Hepatocyte (in vitro differentiated cells): ENCODE results near the gene ASXL1. TPM values are rescaled to one million over a fixed set of nuclear protein-coding genes. Genes with fewer than 3 reads are reported as not detected.

ENCODE experiments used
- DNase-seq: peaks from one replicate; pipeline ENCODE4 v3.0.0-alpha.2; 2016; ENCODE audit warnings: low spot score
- H2AFZ ChIP-seq: fragments of 200-600 bp; sonication (generic); 2 replicates; pipeline ENCODE4 v1.6.0; 2016; ENCODE audit warnings: antibody characterized with exemption, mild to moderate bottlenecking
- H3K27ac ChIP-seq: fragments of 200-600 bp; sonication (generic); 2 replicates; pipeline ENCODE4 v1.5.1; 2016; ENCODE audit warnings: mild to moderate bottlenecking
- H3K27me3 ChIP-seq: fragments of 200-600 bp; sonication (generic); 2 replicates; pipeline ENCODE4 v1.6.1; 2016
- H3K36me3 ChIP-seq: fragments of 200-600 bp; sonication (generic); replicated peaks from 2 replicates; pipeline ENCODE4 v1.5.1; 2016; ENCODE audit warnings: low read depth; ENCODE audit not compliant: insufficient read depth
- H3K4me1 ChIP-seq: fragments of 200-600 bp; sonication (generic); 2 replicates; pipeline ENCODE4 v1.5.1; 2016; ENCODE audit warnings: mild to moderate bottlenecking, moderate library complexity; ENCODE audit not compliant: insufficient read depth
- H3K4me2 ChIP-seq: fragments of 200-600 bp; sonication (generic); 2 replicates; pipeline ENCODE4 v1.6.0; 2016
- H3K4me3 ChIP-seq: fragments of 200-600 bp; sonication (generic); 2 replicates; pipeline ENCODE4 v1.5.1; 2016; ENCODE audit warnings: mild to moderate bottlenecking
- H3K79me2 ChIP-seq: fragments of 200-600 bp; sonication (generic); 2 replicates; pipeline ENCODE4 v1.6.0; 2017; ENCODE audit warnings: mild to moderate bottlenecking
- H3K9me2 ChIP-seq: fragments of 200-600 bp; sonication (generic); replicated peaks from 2 replicates; pipeline ENCODE4 v1.6.0; 2017; ENCODE audit warnings: mild to moderate bottlenecking; ENCODE audit not compliant: insufficient read depth
- H3K9me3 ChIP-seq: fragments of 200-600 bp; sonication (generic); 2 replicates; pipeline ENCODE4 v1.5.1; 2016; ENCODE audit warnings: low read depth, mild to moderate bottlenecking
- H4K20me1 ChIP-seq: fragments of 200-600 bp; sonication (generic); 2 replicates; pipeline ENCODE4 v1.6.0; 2016; ENCODE audit warnings: mild to moderate bottlenecking; ENCODE audit not compliant: insufficient read depth, poor library complexity, severe bottlenecking
- EZH2 ChIP-seq: fragments of 200-600 bp; sonication (generic); IDR thresholded peaks from 2 replicates; pipeline ENCODE4 v1.6.1; 2016; ENCODE audit warnings: antibody characterized with exemption, mild to moderate bottlenecking, borderline replicate concordance
- EZH2phosphoT487 ChIP-seq: fragments of 200-600 bp; sonication (generic); IDR thresholded peaks from one replicate; pipeline ENCODE4 v1.6.1; 2018; ENCODE audit warnings: antibody characterized with exemption, mild to moderate bottlenecking, low read depth, moderate library complexity; ENCODE audit not compliant: unreplicated experiment, severe bottlenecking
- WGBS: methylation state at CpG from one replicate; pipeline ENCODE4 v1.1.6; 2016; ENCODE audit warnings: low lambda C conversion rate; ENCODE audit errors: missing lambda C conversion rate; 5-methylcytosine and 5-hydroxymethylcytosine counted together
- polyA plus RNA-seq: library from polyadenylated mRNA; unstranded; fragments of >200 nt; fragmentation: Nextera tagmentation; extraction: Ambion mirVana; gene quantifications from 2 replicates; pipeline ENCODE4 v1.2.1, GENCODE V29; 2016
- total RNA-seq: library from RNA; depleted of rRNA; stranded (reverse); fragments of >200 nt; gene quantifications from 2 replicates; pipeline ENCODE4 v1.2.3, GENCODE V29; 2014
- TF ChIP-seq, protein P1 (sequence below): fragments of 200-600 bp; sonication (generic); IDR thresholded peaks from 2 replicates; pipeline ENCODE4 v1.5.1; 2016; ENCODE audit warnings: antibody characterized with exemption, mild to moderate bottlenecking; ENCODE audit not compliant: poor library complexity

The ASXL1 gene
- total and polyA plus RNA-seq, 2 experiments from 2014 or later = 82.0 to 95.6 TPM

DNA sequence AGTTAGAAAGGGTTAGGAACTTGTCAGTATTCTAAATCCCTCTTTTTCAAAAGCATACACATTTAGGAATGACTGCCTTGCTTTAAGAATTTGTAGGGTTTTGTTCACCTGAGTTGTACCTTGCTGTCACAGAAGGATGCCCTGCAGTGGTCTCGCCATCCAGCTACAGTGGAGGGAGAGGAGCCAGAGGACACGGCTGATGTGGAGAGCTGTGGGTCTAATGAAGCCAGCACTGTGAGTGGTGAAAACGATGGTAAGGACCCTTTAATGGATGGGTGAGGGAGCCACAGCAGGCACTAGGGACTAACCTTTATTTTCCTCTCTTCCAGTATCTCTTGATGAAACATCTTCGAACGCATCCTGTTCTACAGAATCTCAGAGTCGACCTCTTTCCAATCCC is 69.9 kb downstream of the ASXL1 start:
- H3K4me1 ChIP-seq = no peaks in the 10 kb centered on the region
- no peak overlapping the region for H2AFZ ChIP-seq
- no peaks in the 10 kb centered on the region for H3K9me2 ChIP-seq
- WGBS = 97% methylated on average over 6 of the region's 6 CpGs
- no peak overlapping the region for H3K4me3 ChIP-seq
- DNase-seq = no peak
- peaks cover 44% of the 10 kb centered on the region for H4K20me1 ChIP-seq
- no peak overlapping the region for H3K4me2 ChIP-seq
- peaks cover 82% of the 10 kb centered on the region for H3K79me2 ChIP-seq
- no peaks in the 10 kb centered on the region for H3K9me3 ChIP-seq
- H3K27me3 ChIP-seq = no peaks in the 10 kb centered on the region
- TF ChIP-seq, protein P1, sequence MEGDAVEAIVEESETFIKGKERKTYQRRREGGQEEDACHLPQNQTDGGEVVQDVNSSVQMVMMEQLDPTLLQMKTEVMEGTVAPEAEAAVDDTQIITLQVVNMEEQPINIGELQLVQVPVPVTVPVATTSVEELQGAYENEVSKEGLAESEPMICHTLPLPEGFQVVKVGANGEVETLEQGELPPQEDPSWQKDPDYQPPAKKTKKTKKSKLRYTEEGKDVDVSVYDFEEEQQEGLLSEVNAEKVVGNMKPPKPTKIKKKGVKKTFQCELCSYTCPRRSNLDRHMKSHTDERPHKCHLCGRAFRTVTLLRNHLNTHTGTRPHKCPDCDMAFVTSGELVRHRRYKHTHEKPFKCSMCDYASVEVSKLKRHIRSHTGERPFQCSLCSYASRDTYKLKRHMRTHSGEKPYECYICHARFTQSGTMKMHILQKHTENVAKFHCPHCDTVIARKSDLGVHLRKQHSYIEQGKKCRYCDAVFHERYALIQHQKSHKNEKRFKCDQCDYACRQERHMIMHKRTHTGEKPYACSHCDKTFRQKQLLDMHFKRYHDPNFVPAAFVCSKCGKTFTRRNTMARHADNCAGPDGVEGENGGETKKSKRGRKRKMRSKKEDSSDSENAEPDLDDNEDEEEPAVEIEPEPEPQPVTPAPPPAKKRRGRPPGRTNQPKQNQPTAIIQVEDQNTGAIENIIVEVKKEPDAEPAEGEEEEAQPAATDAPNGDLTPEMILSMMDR = no peak
- TF ChIP-seq EZH2 (no peak), EZH2phosphoT487 (no peak)
- H3K36me3 ChIP-seq = peaks cover 15% of the 10 kb centered on the region
- no peak overlapping the region for H3K27ac ChIP-seq

GRCh38 chr20:32429343-32429742 is 71.2 kb downstream of the ASXL1 start:
- peaks cover 72% of the 10 kb centered on the region for H3K79me2 ChIP-seq
- no peak for DNase-seq
- H3K4me3 ChIP-seq = no peak overlapping the region
- H2AFZ ChIP-seq = no peak overlapping the region
- no peaks in the 10 kb centered on the region for H3K9me3 ChIP-seq
- H3K4me2 ChIP-seq = no peak overlapping the region
- H3K27me3 ChIP-seq = no peaks in the 10 kb centered on the region
- peaks cover 33% of the 10 kb centered on the region for H4K20me1 ChIP-seq
- TF ChIP-seq, protein P1 = no peak
- TF ChIP-seq EZH2phosphoT487 (no peak), EZH2 (no peak)
- peaks cover 17% of the 10 kb centered on the region for H3K36me3 ChIP-seq
- no peak overlapping the region for H3K27ac ChIP-seq
- no peaks in the 10 kb centered on the region for H3K4me1 ChIP-seq
- 91% methylated on average over 7 of the region's 7 CpGs for WGBS
- H3K9me2 ChIP-seq = no peaks in the 10 kb centered on the region

GRCh38 chr20:32429745-32430360 is 71.7 kb downstream of the ASXL1 start:
- peaks cover 29% of the 10 kb centered on the region for H4K20me1 ChIP-seq
- no peaks in the 10 kb centered on the region for H3K27me3 ChIP-seq
- TF ChIP-seq EZH2 (no peak), EZH2phosphoT487 (no peak)
- H2AFZ ChIP-seq = no peak overlapping the region
- no peak overlapping the region for H3K27ac ChIP-seq
- no peak overlapping the region for H3K4me2 ChIP-seq
- DNase-seq = no peak
- H3K79me2 ChIP-seq = peaks cover 70% of the 10 kb centered on the region
- H3K4me1 ChIP-seq = no peaks in the 10 kb centered on the region
- H3K9me3 ChIP-seq = no peaks in the 10 kb centered on the region
- H3K36me3 ChIP-seq = peaks cover 17% of the 10 kb centered on the region
- WGBS = 93% methylated on average over 16 of the region's 16 CpGs
- no peaks in the 10 kb centered on the region for H3K9me2 ChIP-seq
- no peak overlapping the region for H3K4me3 ChIP-seq

- H3K9me3 ChIP-seq = no peaks in the 10 kb centered on the region
- H3K4me3 ChIP-seq = no peak overlapping the region
- 95% methylated on average over 12 of the region's 12 CpGs for WGBS
- H3K9me2 ChIP-seq = no peaks in the 10 kb centered on the region
- no peak for DNase-seq
- H3K27me3 ChIP-seq = no peaks in the 10 kb centered on the region
- H4K20me1 ChIP-seq = peaks cover 19% of the 10 kb centered on the region
- TF ChIP-seq EZH2 (no peak), EZH2phosphoT487 (no peak)
- TF ChIP-seq, protein P1 = no peak
- peaks cover 17% of the 10 kb centered on the region for H3K36me3 ChIP-seq
- H3K4me1 ChIP-seq = no peaks in the 10 kb centered on the region
- H2AFZ ChIP-seq = no peak overlapping the region
- peaks cover 60% of the 10 kb centered on the region for H3K79me2 ChIP-seq
- H3K4me2 ChIP-seq = no peak overlapping the region
- H3K27ac ChIP-seq = no peak overlapping the region
These were observed 73.3 kb downstream of the ASXL1 start for GRCh38 chr20:32431457-32431856.
